ENCODE results near the gene RXRG. TPM values are rescaled to one million over a fixed set of nuclear protein-coding genes. Genes with fewer than 3 reads are reported as not detected.

The RXRG gene
- polyA plus RNA-seq, 1 of the 3 experiments (the other 2 are of a cell fraction), result not detected

GRCh38 chr1:165418195-165418594, 26.7 kb downstream of the RXRG start:
- CTCF ChIA-PET, result interaction anchor here (1.2 kb wide), 1 partner anchor 26 kb away, joined by 3 read pairs; no protein-coding TSS in a partner anchor

GRCh38 chr1:165416876-165417275, 28.1 kb downstream of the RXRG start:
- WGBS (ENCODE audit: low lambda C conversion rate), result 42% methylated on average over 11 of the region's 11 CpGs
- TF ChIP-seq FOSL2 (IDR thresholded peaks at IDR 0.05; ENCODE audit: borderline replicate concordance, low read depth) (no peak), NRF1 (IDR thresholded peaks at IDR 0.05; ENCODE audit: low read depth, low read length) (no peak), SIN3A (IDR thresholded peaks at IDR 0.05; ENCODE audit: borderline replicate concordance, low read depth, low read length) (no peak), EP300 (IDR thresholded peaks at IDR 0.05; ENCODE audit: borderline replicate concordance in 1 of 2, low read depth in 1 of 2, low read length in 1 of 2) (no peak), POLR2AphosphoS5 (IDR thresholded peaks at IDR 0.05; ENCODE audit: low read depth, low read length) (no peak), ZBTB33 (IDR thresholded peaks at IDR 0.05; ENCODE audit: borderline replicate concordance, low read depth) (no peak), ELF1 (IDR thresholded peaks at IDR 0.05) (no peak), YY1 (IDR thresholded peaks at IDR 0.05; ENCODE audit: low read depth) (no peak), IRF3 (IDR thresholded peaks at IDR 0.05; ENCODE audit: low read depth, low read length) (no peak), JUND (IDR thresholded peaks at IDR 0.05) (no peak), FOXJ3 (CRISPR knock-in tag; IDR thresholded peaks at IDR 0.05) (no peak), SMC3 (IDR thresholded peaks at IDR 0.05; ENCODE audit: low read depth, low read length) (no peak), NFIC (IDR thresholded peaks at IDR 0.05; ENCODE audit: borderline replicate concordance) (no peak), RFX5 (IDR thresholded peaks at IDR 0.05; ENCODE audit: low read length) (no peak)

More at GRCh38 chr1:165418195-165418594, 26.7 kb downstream of the RXRG start:
- Histone ChIP-seq H3K4me3 (ENCODE audit: low read depth in 2 of 2, low read length in 1 of 2) (no peak overlapping the region), H3K4me1 (ENCODE audit: control insufficient read depth in 1 of 2, insufficient read depth in 2 of 2, low read depth in 1 of 2, low read length in 1 of 2) (no peaks in the 10 kb centered on the region), H3K36me3 (replicated peaks in 1 of 2; ENCODE audit: control insufficient read depth in 1 of 2, insufficient read depth in 2 of 2, low read length in 1 of 2) (no peaks in the 10 kb centered on the region), H3F3A (replicated peaks; ENCODE audit: insufficient read depth) (no peaks in the 10 kb centered on the region), H3K27me3 (ENCODE audit: insufficient read depth) (peaks cover 7% of the 10 kb centered on the region; the same call in 1 of the 2 replicates), H2AFZ (ENCODE audit: low read depth) (no peak overlapping the region), H3K9me3 (no peaks in the 10 kb centered on the region), H4K20me1 (ENCODE audit: insufficient read depth) (no peaks in the 10 kb centered on the region), H3K27ac (ENCODE audit: low read depth in 2 of 2, low read length in 1 of 2) (no peak overlapping the region), H3K4me2 (no peak overlapping the region), H3K9me2 (no peaks in the 10 kb centered on the region), H3K79me2 (ENCODE audit: insufficient read depth) (no peaks in the 10 kb centered on the region), H3K9ac (no peak overlapping the region)
- TF ChIP-seq MXI1 (IDR thresholded peaks at IDR 0.05; ENCODE audit: low read depth, low read length) (no peak), USF1 (IDR thresholded peaks at IDR 0.05; ENCODE audit: borderline replicate concordance, low read depth) (no peak), NRF1 (IDR thresholded peaks at IDR 0.05; ENCODE audit: low read depth, low read length) (no peak), RFX5 (IDR thresholded peaks at IDR 0.05; ENCODE audit: low read length) (no peak), PBX3 (IDR thresholded peaks at IDR 0.05) (no peak), POLR2AphosphoS5 (IDR thresholded peaks at IDR 0.05; ENCODE audit: low read depth, low read length) (no peak), RCOR1 (IDR thresholded peaks at IDR 0.05; ENCODE audit: low read length) (no peak), YY1 (IDR thresholded peaks at IDR 0.05; ENCODE audit: low read depth) (no peak), ELF1 (IDR thresholded peaks at IDR 0.05) (no peak), FOXJ3 (CRISPR knock-in tag; IDR thresholded peaks at IDR 0.05) (no peak), FOXM1 (IDR thresholded peaks at IDR 0.05; ENCODE audit: low read depth) (no peak), TEAD4 (IDR thresholded peaks at IDR 0.05; ENCODE audit: borderline replicate concordance, insufficient read depth) (no peak), TCF12 (IDR thresholded peaks at IDR 0.05) (no peak), GABPA (IDR thresholded peaks at IDR 0.05; ENCODE audit: low read depth) (no peak)
- DNase-seq, result no peak
- POLR2A ChIA-PET, result no interaction called here

More at GRCh38 chr1:165416876-165417275, 28.1 kb downstream of the RXRG start:
- H3K4me3 ChIP-seq (ENCODE audit: low read depth in 2 of 2, low read length in 1 of 2), result no peak overlapping the region
- H3K9ac ChIP-seq, result no peak overlapping the region
- H3K9me3 ChIP-seq, result no peaks in the 10 kb centered on the region
- no peaks in the 10 kb centered on the region for H3K4me1 ChIP-seq (ENCODE audit: control insufficient read depth in 1 of 2, insufficient read depth in 2 of 2, low read depth in 1 of 2, low read length in 1 of 2)
- no peaks in the 10 kb centered on the region for H4K20me1 ChIP-seq (ENCODE audit: insufficient read depth)
- H3K27me3 ChIP-seq (ENCODE audit: insufficient read depth), result peaks cover 16% of the 10 kb centered on the region; the same call in 1 of the 2 replicates
- no peaks in the 10 kb centered on the region for H3F3A ChIP-seq (replicated peaks; ENCODE audit: insufficient read depth)
- H3K4me2 ChIP-seq, result no peak overlapping the region
- ChIA-PET CTCF (interaction anchor here (1.2 kb wide), 1 partner anchor 25 kb away, joined by 3 read pairs; no protein-coding TSS in a partner anchor), POLR2A (no interaction called here)
- no peak overlapping the region for H2AFZ ChIP-seq (ENCODE audit: low read depth)
- no peak overlapping the region for H3K27ac ChIP-seq (ENCODE audit: low read depth in 2 of 2, low read length in 1 of 2)
- H3K79me2 ChIP-seq (ENCODE audit: insufficient read depth), result no peaks in the 10 kb centered on the region
- H3K36me3 ChIP-seq (replicated peaks in 1 of 2; ENCODE audit: control insufficient read depth in 1 of 2, insufficient read depth in 2 of 2, low read length in 1 of 2), result no peaks in the 10 kb centered on the region
- H3K9me2 ChIP-seq, result no peaks in the 10 kb centered on the region
- no peak for DNase-seq
